ENCODE results near the gene LRRD1.

Gene LRRD1

DNA sequence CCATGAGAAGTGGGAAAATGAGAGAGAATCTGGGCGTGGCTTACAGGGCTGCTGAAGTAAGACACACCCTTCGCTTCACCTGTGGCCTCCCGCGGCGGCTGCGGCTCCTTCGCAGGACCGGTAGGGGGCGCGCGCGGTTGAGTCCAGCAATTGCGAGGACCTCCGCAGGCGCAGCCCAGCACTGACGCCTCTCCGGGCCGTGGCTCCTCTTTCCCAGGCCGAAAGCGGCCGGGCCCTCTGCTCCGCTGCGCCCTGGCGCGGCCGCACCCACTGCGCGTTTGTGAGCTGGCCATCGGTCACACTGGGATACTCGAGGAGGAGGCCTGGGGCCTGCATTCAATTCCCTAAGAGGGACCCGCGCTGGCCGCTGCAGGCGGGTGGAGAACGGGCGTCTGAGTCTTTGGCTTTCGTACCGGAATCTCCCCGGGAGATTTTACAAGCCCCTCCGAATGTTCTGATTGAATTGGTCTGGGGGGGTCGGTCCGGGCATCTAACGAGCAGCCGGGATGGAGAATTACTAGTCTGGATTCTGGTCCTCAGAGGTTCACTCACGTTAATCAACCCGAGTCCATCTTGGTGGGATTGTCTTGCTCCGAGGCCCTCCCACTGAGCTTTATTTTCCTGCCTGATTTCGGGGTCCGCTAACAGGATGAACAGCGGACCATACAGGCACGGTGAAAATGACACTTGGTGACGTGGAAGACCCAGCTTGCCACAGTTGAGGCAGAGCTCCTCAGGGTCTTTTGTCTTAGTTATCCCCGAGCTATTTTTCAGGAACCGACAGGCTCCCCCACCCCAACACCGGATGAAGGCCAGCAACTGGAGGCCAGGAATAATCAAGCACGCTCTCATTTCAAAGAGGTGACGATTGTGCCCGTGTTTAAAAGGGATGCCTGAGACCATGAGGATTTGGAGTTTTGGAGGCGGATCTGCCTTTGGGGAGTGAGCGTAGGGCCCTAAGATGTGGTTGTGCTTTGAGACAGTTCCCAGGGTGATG is at the start of gene LRRD1:
LRRD1 (minus strand) TSS at position 215 of the 997 bp plus-strand sequence. CDS start 13,940 bp downstream, outside the sequence.
- Histone ChIP-seq H3K36me3 (replicated peaks; ENCODE audit: low read depth, low read length) (no peaks in the 10 kb centered on the region), H3K79me2 (ENCODE audit: low read length) (no peaks in the 10 kb centered on the region), H3K9me3 (ENCODE audit: insufficient read depth, low read length) (no peaks in the 10 kb centered on the region), H2AFZ (ENCODE audit: low read depth, low read length) (no peak within 1 kb of the TSS), H3K4me3 (ENCODE audit: low read length) (no peak within 1 kb of the TSS), H3K4me2 (ENCODE audit: low read length) (no peak within 1 kb of the TSS), H3K4me1 (ENCODE audit: low read length) (no peaks in the 10 kb centered on the region), H3K9ac (ENCODE audit: low read length) (no peak within 1 kb of the TSS), H3K27ac (ENCODE audit: low read length) (no peak within 1 kb of the TSS), H4K20me1 (ENCODE audit: insufficient read depth, low read length) (no peaks in the 10 kb centered on the region), H3K27me3 (ENCODE audit: low read depth, low read length) (no peaks in the 10 kb centered on the region)
- TF ChIP-seq, protein P1, sequence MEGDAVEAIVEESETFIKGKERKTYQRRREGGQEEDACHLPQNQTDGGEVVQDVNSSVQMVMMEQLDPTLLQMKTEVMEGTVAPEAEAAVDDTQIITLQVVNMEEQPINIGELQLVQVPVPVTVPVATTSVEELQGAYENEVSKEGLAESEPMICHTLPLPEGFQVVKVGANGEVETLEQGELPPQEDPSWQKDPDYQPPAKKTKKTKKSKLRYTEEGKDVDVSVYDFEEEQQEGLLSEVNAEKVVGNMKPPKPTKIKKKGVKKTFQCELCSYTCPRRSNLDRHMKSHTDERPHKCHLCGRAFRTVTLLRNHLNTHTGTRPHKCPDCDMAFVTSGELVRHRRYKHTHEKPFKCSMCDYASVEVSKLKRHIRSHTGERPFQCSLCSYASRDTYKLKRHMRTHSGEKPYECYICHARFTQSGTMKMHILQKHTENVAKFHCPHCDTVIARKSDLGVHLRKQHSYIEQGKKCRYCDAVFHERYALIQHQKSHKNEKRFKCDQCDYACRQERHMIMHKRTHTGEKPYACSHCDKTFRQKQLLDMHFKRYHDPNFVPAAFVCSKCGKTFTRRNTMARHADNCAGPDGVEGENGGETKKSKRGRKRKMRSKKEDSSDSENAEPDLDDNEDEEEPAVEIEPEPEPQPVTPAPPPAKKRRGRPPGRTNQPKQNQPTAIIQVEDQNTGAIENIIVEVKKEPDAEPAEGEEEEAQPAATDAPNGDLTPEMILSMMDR (IDR thresholded peaks at IDR 0.05; ENCODE audit: low read depth, low read length) = no peak
- TF ChIP-seq EZH2phosphoT487 (IDR thresholded peaks at IDR 0.05; ENCODE audit: low read depth) = no peak

DNA sequence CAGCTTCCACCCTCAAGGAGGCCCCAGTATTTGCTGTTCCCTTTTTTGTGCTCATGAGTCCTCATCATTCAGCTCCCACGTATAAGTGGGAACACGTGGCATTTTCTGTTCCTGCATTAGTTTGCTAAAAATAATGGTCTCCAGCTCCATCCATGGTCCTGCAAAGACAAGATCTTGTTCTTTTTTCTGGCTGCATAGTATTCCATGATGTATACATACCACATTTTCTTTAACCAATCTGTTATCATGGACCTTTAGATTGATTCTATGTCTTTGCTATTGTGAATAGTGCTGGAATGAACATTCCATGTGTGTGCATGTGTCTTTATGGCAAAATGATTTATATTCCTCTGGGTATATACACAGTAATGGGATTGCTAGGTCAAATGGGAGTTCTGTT is 49.8 kb upstream of the LRRD1 start:
- no peak overlapping the region for H3K4me3 ChIP-seq (ENCODE audit: low read length)
- H2AFZ ChIP-seq (ENCODE audit: low read depth, low read length) = no peak overlapping the region
- no peaks in the 10 kb centered on the region for H3K79me2 ChIP-seq (ENCODE audit: low read length)
- H4K20me1 ChIP-seq (ENCODE audit: insufficient read depth, low read length) = no peaks in the 10 kb centered on the region
- no peak overlapping the region for H3K4me2 ChIP-seq (ENCODE audit: low read length)
- no peaks in the 10 kb centered on the region for H3K4me1 ChIP-seq (ENCODE audit: low read length)
- H3K9me3 ChIP-seq (ENCODE audit: insufficient read depth, low read length) = no peaks in the 10 kb centered on the region
- H3K27me3 ChIP-seq (ENCODE audit: low read depth, low read length) = no peaks in the 10 kb centered on the region
- TF ChIP-seq, protein P1 (IDR thresholded peaks at IDR 0.05; ENCODE audit: low read depth, low read length) = no peak
- no peak for TF ChIP-seq EZH2phosphoT487 (IDR thresholded peaks at IDR 0.05; ENCODE audit: low read depth)
- no peak overlapping the region for H3K27ac ChIP-seq (ENCODE audit: low read length)
- H3K36me3 ChIP-seq (replicated peaks; ENCODE audit: low read depth, low read length) = peaks cover 37% of the 10 kb centered on the region
- no peak overlapping the region for H3K9ac ChIP-seq (ENCODE audit: low read length)

DNA sequence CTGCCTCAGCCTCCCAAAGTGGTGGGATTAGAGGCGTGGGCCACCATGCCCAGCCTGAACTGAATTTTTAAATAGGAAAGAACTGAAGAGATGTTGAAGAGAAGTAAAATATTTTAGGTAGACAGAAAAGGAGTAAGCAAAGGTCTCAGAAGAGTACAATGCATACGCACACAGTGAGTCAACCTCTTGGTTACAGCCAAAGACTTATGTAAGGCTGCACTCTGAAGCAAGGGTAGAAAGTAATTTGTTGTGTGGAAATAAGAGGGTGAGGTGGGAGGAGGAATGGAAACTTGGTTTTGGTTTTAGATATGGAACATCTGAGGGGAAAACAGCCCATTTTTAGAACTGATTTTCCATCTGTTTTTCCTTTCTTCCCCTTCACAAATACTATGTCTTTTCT is 49.2 kb upstream of the LRRD1 start:
- Histone ChIP-seq H3K27ac (ENCODE audit: low read length) (no peak overlapping the region), H3K27me3 (ENCODE audit: low read depth, low read length) (no peaks in the 10 kb centered on the region), H3K36me3 (replicated peaks; ENCODE audit: low read depth, low read length) (peaks cover 34% of the 10 kb centered on the region), H4K20me1 (ENCODE audit: insufficient read depth, low read length) (no peaks in the 10 kb centered on the region), H3K4me2 (ENCODE audit: low read length) (no peak overlapping the region), H3K4me1 (ENCODE audit: low read length) (no peaks in the 10 kb centered on the region), H3K79me2 (ENCODE audit: low read length) (no peaks in the 10 kb centered on the region), H2AFZ (ENCODE audit: low read depth, low read length) (no peak overlapping the region), H3K9ac (ENCODE audit: low read length) (no peak overlapping the region), H3K4me3 (ENCODE audit: low read length) (no peak overlapping the region), H3K9me3 (ENCODE audit: insufficient read depth, low read length) (no peaks in the 10 kb centered on the region)
- TF ChIP-seq, protein P1 (IDR thresholded peaks at IDR 0.05; ENCODE audit: low read depth, low read length) = no peak
- no peak for TF ChIP-seq EZH2phosphoT487 (IDR thresholded peaks at IDR 0.05; ENCODE audit: low read depth)

DNA sequence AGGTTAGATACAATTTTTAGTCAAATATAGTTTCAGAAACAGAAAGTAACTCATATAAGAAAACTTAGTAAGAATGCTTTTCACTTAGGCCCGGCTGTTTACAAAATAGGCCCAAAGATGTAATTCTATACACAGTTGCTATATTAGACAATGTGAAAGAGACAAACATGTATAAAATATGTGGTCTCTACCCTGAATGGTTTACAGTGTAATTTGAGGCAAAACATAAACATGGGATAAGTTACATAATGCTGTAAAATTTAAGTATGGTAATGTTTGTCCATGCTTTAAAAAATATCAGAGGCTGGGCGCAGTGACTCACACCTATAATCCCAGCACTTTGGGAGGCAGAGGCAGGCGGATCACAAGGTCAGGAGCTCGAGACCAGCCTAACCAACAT is 48.0 kb upstream of the LRRD1 start:
- Histone ChIP-seq H2AFZ (ENCODE audit: low read depth, low read length) (no peak overlapping the region), H4K20me1 (ENCODE audit: insufficient read depth, low read length) (no peaks in the 10 kb centered on the region), H3K4me3 (ENCODE audit: low read length) (no peak overlapping the region), H3K27ac (ENCODE audit: low read length) (no peak overlapping the region), H3K4me1 (ENCODE audit: low read length) (no peaks in the 10 kb centered on the region), H3K4me2 (ENCODE audit: low read length) (no peak overlapping the region), H3K9me3 (ENCODE audit: insufficient read depth, low read length) (no peaks in the 10 kb centered on the region), H3K9ac (ENCODE audit: low read length) (no peak overlapping the region), H3K79me2 (ENCODE audit: low read length) (no peaks in the 10 kb centered on the region), H3K36me3 (replicated peaks; ENCODE audit: low read depth, low read length) (peaks cover 34% of the 10 kb centered on the region), H3K27me3 (ENCODE audit: low read depth, low read length) (no peaks in the 10 kb centered on the region)
- TF ChIP-seq, protein P1 (IDR thresholded peaks at IDR 0.05; ENCODE audit: low read depth, low read length) = no peak
- TF ChIP-seq EZH2phosphoT487 (IDR thresholded peaks at IDR 0.05; ENCODE audit: low read depth) = no peak
